CD8-positive, alpha-beta memory T cell (primary cell): Measurements from ENCODE around the gene OR4D5. TPM values are rescaled to one million over a fixed set of nuclear protein-coding genes. Genes with fewer than 3 reads are reported as not detected.

Experiments used
- CTCF ChIA-PET: fragments of 350-600 bp; sonication (Branson Sonifier 250); formaldehyde crosslinking; loops from one replicate; lab custom pipeline; 2021; ENCODE audit warnings: antibody characterized with exemption; lab: Charles Lee
- POLR2A ChIA-PET: fragments of 350-600 bp; sonication (Branson Sonifier 250); formaldehyde crosslinking; loops from one replicate; lab custom pipeline; 2021; ENCODE audit warnings: antibody characterized with exemption; lab: Charles Lee
- DNase-seq, 5 donors: peaks; one replicate each; pipeline versions ENCODE4 v3.0.0 to v3.0.0-alpha.2; 2020 to 2022; ENCODE audit warnings: mixed read lengths in 1 of 5
- H3K27ac ChIP-seq: one replicate; pipeline ENCODE4 v1.7.0; 2013; ENCODE audit warnings: low read depth, mild to moderate bottlenecking, low read length, moderate library complexity
- H3K27me3 ChIP-seq: 2 replicates; pipeline ENCODE4 v1.7.0; 2013; ENCODE audit warnings: low read length, mild to moderate bottlenecking; ENCODE audit not compliant: insufficient read depth, poor library complexity, severe bottlenecking
- H3K36me3 ChIP-seq: 2 replicates; pipeline ENCODE4 v1.7.0; 2013; ENCODE audit warnings: mild to moderate bottlenecking, low read length, moderate library complexity; ENCODE audit not compliant: insufficient read depth
- H3K4me1 ChIP-seq: 2 replicates; pipeline ENCODE4 v1.7.0; 2013; ENCODE audit warnings: mild to moderate bottlenecking, low read length, moderate library complexity; ENCODE audit not compliant: insufficient read depth
- H3K4me3 ChIP-seq: 2 replicates; pipeline ENCODE4 v1.7.0; 2013; ENCODE audit warnings: mild to moderate bottlenecking, low read length
- H3K9me3 ChIP-seq: 2 replicates; pipeline ENCODE4 v1.7.0; 2013; ENCODE audit warnings: mild to moderate bottlenecking, low read length
- H3K27ac Mint-ChIP-seq, 8 donors: one replicate each; pipeline ENCODE4 v1.8.0; 2020 to 2021; ENCODE audit warnings: mixed read lengths in 8 of 8, mild to moderate bottlenecking in 6 of 8, inconsistent platforms in 3 of 8, moderate library complexity in 3 of 8
- H3K27me3 Mint-ChIP-seq, 2 donors: one replicate each; pipeline ENCODE4 v1.8.0; 2020 to 2021; ENCODE audit warnings: mixed read lengths in 2 of 2, mild to moderate bottlenecking in 1 of 2, moderate library complexity in 1 of 2
- H3K36me3 Mint-ChIP-seq, 3 donors: one replicate each; pipeline ENCODE4 v1.8.0; 2020 to 2021; ENCODE audit warnings: mixed read lengths in 3 of 3, inconsistent platforms in 1 of 3, mild to moderate bottlenecking in 1 of 3
- H3K4me1 Mint-ChIP-seq, 3 donors: one replicate each; pipeline ENCODE4 v1.8.0; 2020 to 2021; ENCODE audit warnings: mixed read lengths in 3 of 3, inconsistent platforms in 1 of 3, mild to moderate bottlenecking in 1 of 3
- H3K4me3 Mint-ChIP-seq, 7 donors: one replicate each; pipeline ENCODE4 v1.8.0; 2020 to 2021; ENCODE audit warnings: mixed read lengths in 7 of 7, mild to moderate bottlenecking in 6 of 7, moderate library complexity in 4 of 7, inconsistent platforms in 2 of 7
- H3K9me3 Mint-ChIP-seq, 5 donors: one replicate each; pipeline ENCODE4 v1.8.0; 2020 to 2022; ENCODE audit warnings: mixed read lengths in 5 of 5, mild to moderate bottlenecking in 3 of 5, moderate library complexity in 2 of 5, inconsistent platforms in 1 of 5
- polyA plus RNA-seq: library from polyadenylated mRNA; unstranded; fragments of 300-500 nt; fragmentation: Illumina TruSeq; gene quantifications from one replicate; pipeline ENCODE4 v1.2.3, GENCODE V29; 2021
- total RNA-seq, 2 experiments: library from RNA; stranded (reverse); gene quantifications; one replicate each; pipeline ENCODE4 v1.2.3, GENCODE V29; 2021

OR4D5 gene
- total and polyA plus RNA-seq, 3 experiments from 2014 or later = not detected

DNA sequence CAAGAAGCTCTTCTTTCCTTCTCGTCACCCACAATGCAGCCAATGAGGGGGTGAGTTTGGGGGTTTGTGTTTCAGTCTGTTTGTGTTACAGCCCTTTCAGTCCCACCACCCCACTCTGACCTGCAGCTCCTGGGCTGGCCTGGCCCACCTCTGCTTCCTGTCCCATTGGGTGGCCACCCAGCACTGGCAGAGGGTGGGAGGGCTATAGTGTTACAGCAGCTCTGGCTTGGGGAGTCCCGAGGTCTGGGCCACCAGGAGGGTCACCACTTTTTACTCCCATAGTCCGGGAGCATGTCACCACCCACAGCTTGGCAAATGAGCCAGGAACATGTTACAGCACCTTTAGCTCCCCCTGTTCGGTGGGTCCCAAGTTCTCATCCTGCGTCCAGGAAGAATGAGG, 39.9 kb downstream of the OR4D5 start:
- no peaks in the 10 kb centered on the region for H3K4me1 Mint-ChIP-seq
- H3K36me3 Mint-ChIP-seq = no peaks in the 10 kb centered on the region
- peaks cover 2 to 7% (median 5%) of the 10 kb centered on the region in 5 donors for H3K9me3 Mint-ChIP-seq
- no peak overlapping the region for H3K4me3 ChIP-seq
- H3K27ac Mint-ChIP-seq = no peak overlapping the region
- H3K27me3 ChIP-seq = no peaks in the 10 kb centered on the region
- DNase-seq = no peak
- no peak overlapping the region for H3K27ac ChIP-seq
- H3K36me3 ChIP-seq = no peaks in the 10 kb centered on the region
- ChIA-PET POLR2A (no interaction called here), CTCF (no interaction called here)
- no peaks in the 10 kb centered on the region for H3K4me1 ChIP-seq
- no peaks in the 10 kb centered on the region for H3K9me3 ChIP-seq
- no peak overlapping the region for H3K4me3 Mint-ChIP-seq
- no peaks in the 10 kb centered on the region for H3K27me3 Mint-ChIP-seq

Other genes starting within 250 kb of the OR4D5 start
- 10 to 100 TPM; 16.6 to 18.4 TPM for gene ZNF202, start 198.0 kb upstream of the OR4D5 start, total RNA-seq
- 9.7 TPM for gene ZNF202, start 198.0 kb upstream of the OR4D5 start, polyA plus RNA-seq
- gene OR6X1, start 185.1 kb upstream of the OR4D5 start, total RNA-seq = not detected
- not detected for gene OR6X1, start 185.1 kb upstream of the OR4D5 start, polyA plus RNA-seq
- gene OR6M1, start 133.3 kb upstream of the OR4D5 start, total RNA-seq = not detected
- not detected for gene OR6M1, start 133.3 kb upstream of the OR4D5 start, polyA plus RNA-seq
- not detected for gene TMEM225, start 53.9 kb upstream of the OR4D5 start, total RNA-seq
- gene TMEM225, start 53.9 kb upstream of the OR4D5 start, polyA plus RNA-seq = not detected
- gene OR8D4, start 37.5 kb upstream of the OR4D5 start, total RNA-seq = not detected
- not detected for gene OR8D4, start 37.5 kb upstream of the OR4D5 start, polyA plus RNA-seq
- not detected for gene OR6T1, start 4.2 kb downstream of the OR4D5 start, total RNA-seq
- not detected for gene OR6T1, start 4.2 kb downstream of the OR4D5 start, polyA plus RNA-seq
- gene OR10S1, start 38.2 kb downstream of the OR4D5 start, total RNA-seq = not detected
- not detected for gene OR10S1, start 38.2 kb downstream of the OR4D5 start, polyA plus RNA-seq
- not detected for gene OR10G6, start 55.5 kb downstream of the OR4D5 start, total RNA-seq
- gene OR10G6, start 55.5 kb downstream of the OR4D5 start, polyA plus RNA-seq = not detected
- gene OR10G4, start 73.4 kb downstream of the OR4D5 start, total RNA-seq = not detected
- not detected for gene OR10G4, start 73.4 kb downstream of the OR4D5 start, polyA plus RNA-seq
- not detected for gene OR10G9, start 83.4 kb downstream of the OR4D5 start, total RNA-seq
- gene OR10G9, start 83.4 kb downstream of the OR4D5 start, polyA plus RNA-seq = not detected
- gene OR10G8, start 87.2 kb downstream of the OR4D5 start, total RNA-seq = not detected
- not detected for gene OR10G8, start 87.2 kb downstream of the OR4D5 start, polyA plus RNA-seq
- not detected for gene OR10G7, start 101.7 kb downstream of the OR4D5 start, total RNA-seq
- not detected for gene OR10G7, start 101.7 kb downstream of the OR4D5 start, polyA plus RNA-seq
- gene VWA5A, start 175.8 kb downstream of the OR4D5 start, total RNA-seq = 1 to 10 TPM; 2.9 to 3.3 TPM
- 5.3 TPM for gene VWA5A, start 175.8 kb downstream of the OR4D5 start, polyA plus RNA-seq
- not detected for gene OR10D3, start 243.7 kb downstream of the OR4D5 start, total RNA-seq
- not detected for gene OR10D3, start 243.7 kb downstream of the OR4D5 start, polyA plus RNA-seq